Measurements from ENCODE around the gene MYOM1. TPM values are rescaled to one million over a fixed set of nuclear protein-coding genes. Genes with fewer than 3 reads are reported as not detected.

Gene MYOM1
- total RNA-seq, 1 donor from 2014 or later = 3.9 TPM

DNA sequence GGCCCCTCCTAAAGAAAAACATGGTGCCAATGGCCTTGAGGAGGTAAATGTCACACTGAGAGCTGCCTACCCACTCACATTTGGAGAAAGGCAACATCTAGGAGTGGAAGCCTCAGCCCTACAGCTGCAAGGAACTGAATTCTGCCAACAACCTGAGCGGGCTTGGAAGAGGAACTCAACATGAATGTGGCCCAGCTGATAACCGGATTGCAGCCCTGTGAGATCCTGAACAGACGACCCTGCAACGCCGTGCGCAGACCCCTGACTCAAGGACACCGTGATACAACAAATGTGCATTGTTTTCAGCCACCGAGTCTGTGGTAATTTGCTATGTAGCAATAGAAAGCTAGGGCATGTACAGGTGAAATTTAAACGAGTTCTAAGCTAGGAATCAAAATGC lies 99.4 kb downstream of the MYOM1 start:
- DNase-seq (ENCODE audit: low spot score) = no peak

DNA sequence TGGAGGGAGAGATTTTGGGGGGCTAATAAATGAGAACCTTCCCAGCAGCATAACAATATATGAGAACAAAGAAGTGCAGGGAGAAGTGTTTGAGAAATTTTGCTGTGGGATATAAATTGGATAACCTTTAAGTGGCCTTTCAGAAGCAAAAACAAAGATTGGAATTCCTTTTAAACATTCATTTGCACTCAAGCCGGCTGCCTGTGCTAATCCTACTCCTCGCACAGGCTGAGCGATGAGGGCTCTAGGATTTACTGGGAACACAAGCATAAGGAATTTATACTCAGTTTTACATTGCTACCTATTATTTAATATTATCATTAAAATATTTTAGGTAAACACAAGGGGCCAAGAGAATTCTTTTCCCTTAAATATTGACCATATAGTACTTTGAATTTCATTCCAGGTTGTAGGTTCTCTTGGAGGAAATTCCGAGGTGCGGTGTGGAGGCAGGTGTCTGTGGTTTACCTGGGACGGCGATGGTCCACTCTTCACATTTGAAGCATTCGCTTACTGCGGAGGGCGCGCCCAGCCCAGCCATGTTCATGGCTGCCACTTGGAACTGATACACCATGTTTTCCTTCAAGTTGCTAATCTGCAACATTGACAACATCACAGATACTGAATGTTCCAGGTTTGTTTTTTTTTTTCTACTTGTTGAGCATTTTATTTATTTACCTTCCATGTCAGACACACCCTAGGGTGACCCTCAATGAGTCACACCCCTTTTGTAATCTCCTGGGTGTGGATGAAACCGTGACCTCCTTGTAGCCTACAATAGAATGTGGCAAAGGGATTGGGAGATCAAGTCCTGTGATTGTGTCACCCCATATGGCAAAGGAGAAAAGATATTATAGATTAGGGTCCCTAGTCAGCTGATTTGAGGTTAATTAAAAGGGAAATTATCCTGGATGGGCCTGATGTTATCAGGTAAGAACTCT lies 100.1 kb downstream of the MYOM1 start:
- DNase-seq (ENCODE audit: low spot score) = no peak

DNA sequence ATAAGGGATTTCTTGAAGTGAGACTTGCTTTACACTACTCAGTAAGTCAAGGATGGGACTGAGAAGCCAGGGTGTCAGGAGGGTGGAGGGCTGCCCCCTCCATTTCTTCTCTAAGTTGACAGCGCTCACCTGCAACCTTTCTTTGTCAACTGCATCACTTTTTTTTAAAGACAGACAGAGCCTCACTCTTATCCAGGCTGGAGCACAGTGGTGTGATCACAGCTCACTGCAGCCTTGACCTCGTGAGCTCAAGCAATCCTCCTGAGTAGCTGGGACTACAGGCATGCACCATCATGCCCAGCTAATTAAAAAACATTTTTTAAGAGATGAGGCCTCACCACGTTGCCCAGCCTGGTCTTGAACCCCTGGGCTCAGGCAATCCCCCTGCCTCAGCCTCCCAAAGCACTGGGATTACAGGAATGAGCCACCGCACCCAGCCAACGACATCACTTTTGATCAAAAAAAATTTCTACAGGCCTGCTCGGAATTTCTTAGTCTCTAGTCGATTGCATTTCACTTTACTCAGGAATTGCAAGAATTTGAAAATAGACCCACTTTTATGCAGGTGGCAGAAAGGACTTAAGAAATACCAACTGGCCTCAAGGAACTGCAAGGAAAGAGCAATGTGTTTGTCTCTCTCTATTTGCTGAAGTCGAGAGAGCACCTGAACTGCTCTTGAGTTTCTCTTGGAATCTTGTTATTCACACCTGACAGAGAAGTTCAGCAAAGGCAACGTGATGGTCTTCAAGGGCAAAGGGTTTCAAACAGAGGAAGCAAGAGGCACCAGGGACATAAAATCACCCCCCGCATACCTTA lies 101.4 kb downstream of the MYOM1 start:
- no peak for DNase-seq (ENCODE audit: low spot score)

DNA sequence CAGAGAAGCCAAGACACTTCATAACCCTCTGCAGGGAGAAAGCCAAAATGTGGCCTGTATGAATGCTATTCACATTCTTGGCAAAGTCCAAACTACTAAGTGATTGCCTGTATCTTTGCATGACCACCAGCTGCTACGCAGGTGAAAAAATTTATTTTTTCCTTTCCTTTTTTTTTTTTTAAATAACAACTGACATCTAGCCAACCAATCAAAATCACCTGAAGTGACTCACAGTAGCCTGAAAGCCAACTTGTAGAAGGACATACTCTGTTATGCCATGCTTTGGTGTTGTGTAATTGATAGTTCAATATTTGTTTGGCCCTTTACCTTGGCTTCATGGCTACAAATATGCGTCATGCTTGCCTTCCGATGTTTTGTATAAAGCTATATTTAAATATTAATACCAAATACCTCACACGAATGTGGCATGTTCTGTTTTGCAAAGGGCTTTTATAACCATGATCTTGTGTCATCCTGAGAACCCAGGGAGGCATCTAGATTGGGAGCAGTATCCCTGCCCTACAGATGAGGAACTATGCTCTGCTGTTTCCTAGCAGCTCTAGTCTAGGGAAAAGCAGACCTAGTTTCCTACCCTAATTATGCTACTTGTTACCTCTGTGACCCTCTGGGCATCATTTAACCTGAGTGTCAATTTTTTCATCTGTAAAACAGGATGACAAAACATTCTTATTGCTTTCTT lies 102.1 kb downstream of the MYOM1 start:
- no peak for DNase-seq (ENCODE audit: low spot score)

DNA sequence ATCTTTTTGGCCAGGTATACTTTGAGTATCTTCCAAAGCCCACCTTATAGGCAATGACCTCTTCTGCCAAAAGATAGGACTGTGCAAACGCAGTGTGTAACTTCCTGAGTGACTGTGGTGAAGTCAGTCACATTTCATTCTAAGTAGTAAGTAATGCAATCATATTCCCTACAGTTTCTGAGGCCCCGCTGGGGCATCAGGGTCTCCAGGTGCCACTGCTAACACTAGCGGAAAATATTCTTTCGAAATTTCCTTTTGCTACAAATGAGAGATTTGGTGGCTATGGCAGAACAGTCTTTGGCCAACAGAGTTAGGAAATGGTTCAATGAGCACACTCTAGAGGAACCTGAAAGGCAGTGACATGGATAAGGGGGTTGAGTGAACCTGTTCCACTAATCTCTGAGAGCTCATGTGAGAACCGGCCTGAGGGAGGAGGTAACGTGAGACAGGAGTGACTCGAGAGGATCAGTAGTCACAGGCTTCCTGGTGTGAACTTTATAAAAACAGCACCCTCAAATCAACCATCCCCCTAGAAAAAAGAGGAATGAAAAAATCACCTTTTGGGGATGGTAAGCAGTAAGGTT lies 104.2 kb downstream of the MYOM1 start:
- no peak for DNase-seq (ENCODE audit: low spot score)

DNA sequence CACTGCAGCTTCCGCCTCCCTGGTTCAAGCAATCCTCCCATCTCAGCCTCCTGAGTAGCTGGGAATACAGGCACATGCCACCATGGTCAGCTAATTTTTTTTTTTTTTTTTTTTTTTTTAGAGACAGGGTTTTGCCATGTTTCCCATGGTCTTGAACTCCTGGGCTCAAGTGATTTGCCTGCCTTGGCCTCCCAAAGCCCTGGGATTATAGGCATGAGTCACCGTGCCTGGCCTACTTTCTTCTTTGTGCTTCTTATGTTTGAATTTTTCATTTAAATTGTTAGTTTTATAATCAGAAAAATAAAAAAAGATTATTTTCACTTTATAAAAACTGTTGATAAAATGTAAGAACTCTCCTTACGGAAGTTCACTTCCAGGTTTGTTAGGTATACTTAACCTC lies 105.3 kb downstream of the MYOM1 start:
- no peak for DNase-seq (ENCODE audit: low spot score)

DNA sequence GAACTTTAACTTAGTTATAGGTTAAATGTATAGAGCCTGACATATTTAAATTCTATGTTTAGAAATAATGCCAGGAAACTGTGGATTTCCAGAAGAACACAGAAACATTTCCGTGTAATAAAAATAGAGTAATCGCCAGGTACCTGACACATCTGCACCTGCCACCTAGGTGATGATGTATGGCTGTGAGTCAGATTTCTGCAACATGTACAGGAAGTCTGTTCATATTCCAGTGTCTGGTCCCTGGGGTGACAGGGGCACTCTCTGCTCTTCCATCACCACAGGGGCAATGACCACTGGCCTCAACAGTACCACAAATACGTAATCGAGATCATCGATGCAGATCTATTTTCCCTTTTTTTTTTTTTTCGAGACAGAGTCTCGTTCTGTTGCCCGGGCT lies 105.7 kb downstream of the MYOM1 start:
- DNase-seq (ENCODE audit: low spot score) = no peak

DNA sequence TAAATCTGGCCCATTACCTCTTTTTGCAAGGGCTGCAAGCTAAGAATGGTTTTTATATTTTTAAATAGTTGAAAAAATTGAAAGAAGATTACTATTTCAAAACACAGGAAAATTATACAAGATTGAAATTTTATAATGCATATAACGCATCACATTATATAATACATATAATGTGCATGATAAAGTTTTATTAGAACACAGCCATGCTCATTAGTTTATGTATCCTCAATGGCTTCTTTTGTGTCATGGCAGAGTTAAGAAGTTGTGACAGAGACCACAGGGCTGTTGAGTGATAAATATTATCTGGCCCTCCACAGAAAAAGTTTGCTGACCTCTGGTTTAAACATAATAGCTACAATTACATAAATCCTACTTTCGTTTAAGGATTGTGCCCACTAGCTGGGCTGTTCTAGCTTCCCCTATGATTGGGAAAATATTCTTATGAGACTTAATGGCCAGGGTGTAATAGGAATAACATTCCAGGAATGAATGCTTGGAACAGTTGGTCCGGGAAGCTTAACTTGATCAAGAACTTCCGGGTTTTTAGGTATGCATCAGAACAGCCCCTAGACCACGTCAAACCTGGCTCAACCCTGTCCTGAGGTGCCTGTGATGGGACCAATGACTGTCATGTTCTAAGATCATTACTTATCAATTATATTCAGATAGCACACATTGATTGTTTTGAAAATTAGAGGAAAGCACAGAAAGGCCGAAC lies 108.1 kb downstream of the MYOM1 start:
- no peak for DNase-seq (ENCODE audit: low spot score)

DNA sequence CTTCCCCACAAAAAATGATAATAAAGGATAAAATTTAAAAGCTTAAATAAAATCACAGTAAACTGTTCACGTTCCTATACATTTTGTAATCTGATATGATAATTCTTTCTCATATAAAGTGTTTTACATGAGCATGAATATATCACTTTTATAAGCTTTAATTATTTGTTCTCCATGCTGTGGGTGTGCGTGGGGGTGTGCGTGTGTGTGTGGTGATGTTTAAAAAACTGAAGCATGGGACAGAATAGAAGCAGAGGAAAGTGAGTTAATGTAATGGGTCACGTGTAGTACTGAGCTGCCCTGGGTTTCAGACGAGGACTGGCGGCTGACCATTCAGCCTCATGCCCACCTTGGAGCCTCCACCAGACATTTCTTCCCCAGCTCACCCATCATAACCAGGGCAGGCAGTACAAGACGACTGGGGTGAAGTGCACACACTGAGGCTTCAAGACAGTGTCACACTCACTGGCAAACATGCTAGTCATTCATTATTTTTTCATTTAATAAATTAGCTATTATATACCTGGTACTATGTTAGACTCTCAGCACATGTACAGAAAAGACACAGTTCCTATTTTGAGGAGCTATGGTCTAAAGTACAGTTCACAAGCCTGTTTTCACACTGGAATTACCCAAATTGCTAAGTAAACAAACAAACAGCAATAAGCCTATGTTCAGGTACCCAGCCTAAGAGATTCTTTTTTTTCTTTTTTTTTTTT lies 109.6 kb downstream of the MYOM1 start:
- DNase-seq (ENCODE audit: low spot score) = no peak

DNA sequence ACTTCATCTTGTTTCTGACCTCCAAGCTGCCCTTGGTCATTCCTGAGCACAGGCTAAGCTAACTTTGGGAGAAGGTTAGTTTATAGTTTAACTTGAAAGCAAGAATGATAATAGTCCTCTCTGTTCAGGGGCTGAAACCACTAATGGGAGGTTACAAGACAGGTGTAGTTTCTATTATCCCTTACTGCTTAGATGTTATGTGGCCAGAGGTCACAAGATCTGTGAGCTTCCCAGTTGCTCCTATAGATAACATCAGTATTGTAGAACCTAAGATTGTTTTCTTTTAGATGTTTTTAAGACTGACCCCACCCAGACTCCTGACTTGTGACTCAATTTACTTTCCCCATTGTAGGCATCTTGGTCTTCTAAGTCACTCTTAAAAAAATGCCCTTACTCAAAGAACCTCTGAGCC lies 112.0 kb downstream of the MYOM1 start:
- no peak for DNase-seq (ENCODE audit: low spot score)

DNA sequence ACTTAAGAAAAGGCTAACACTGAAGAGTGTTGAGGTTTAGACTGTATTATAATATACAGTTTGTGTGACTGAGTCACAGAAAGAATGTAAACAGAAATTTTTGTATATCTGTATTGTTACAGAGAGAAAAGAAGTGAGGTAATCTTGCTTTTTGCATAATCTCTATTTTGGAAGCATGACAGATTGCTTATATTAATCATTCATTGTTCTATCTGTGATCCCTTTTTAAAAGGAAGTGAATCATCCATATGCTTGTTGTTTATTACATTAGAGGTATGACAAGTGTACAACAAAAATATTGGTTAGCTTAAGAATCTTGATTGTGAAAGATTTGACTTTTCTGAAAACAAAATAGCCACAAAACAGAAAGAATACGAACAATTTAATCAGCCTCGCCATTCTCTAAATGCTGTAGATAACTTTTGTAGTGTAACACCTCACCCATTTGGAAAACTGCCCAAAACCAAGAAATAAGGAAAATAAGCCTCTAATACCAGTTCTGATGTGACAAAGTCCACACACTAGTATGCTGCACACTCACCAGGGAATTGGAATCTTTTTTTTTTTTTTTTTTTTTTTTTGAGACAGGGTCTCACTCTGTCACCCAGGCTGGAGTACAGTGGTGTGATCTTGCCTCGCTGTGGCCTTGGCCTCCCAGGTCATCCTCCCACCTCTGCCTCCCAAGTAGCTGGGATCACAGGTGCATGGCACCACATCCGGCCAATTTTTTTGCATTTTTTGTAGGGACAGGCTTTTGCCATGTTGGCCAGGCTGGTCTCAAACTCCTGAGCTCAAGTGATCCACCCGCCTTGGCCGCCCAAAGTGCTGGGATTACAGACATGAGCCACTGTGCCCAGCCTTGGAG lies 115.3 kb downstream of the MYOM1 start:
- DNase-seq (ENCODE audit: low spot score) = no peak

DNA sequence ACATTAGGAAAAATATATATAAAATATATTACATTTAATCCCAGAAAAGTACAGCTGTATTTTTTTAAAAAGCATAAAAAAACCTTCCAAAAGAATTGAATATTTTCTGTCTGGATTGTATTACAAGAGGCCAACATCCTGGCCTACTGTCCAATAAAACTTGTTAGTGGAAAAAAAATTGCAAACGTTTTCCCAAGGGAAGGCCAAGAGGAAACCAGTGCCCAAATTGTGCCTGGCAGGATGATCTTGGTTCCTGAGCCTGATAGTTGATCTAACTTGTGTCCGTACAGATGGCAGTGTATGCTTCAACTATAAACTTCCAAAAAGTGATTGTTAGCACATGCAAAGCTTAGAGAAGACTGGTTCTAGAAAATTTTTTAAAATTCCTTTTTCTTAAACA lies 116.2 kb downstream of the MYOM1 start:
- no peak for DNase-seq (ENCODE audit: low spot score)

DNA sequence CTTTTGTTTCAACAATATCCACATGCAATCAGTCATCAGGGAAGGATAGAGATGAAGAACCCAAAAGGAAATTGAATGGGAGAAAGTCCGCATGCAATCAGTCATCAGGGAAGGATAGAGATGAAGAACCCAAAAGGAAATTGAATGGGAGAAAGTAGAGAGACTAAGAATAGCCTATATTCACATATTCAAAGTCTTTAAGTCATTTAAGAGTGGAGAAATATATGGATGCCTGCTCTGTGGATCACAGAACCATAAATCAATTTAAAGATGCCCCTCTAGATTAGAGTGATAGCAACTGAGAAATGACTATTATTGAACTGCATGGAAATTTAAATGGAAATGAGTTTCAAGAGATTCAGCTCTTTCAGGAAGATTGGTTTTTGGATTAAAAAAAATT lies 116.8 kb downstream of the MYOM1 start:
- DNase-seq (ENCODE audit: low spot score) = no peak

DNA sequence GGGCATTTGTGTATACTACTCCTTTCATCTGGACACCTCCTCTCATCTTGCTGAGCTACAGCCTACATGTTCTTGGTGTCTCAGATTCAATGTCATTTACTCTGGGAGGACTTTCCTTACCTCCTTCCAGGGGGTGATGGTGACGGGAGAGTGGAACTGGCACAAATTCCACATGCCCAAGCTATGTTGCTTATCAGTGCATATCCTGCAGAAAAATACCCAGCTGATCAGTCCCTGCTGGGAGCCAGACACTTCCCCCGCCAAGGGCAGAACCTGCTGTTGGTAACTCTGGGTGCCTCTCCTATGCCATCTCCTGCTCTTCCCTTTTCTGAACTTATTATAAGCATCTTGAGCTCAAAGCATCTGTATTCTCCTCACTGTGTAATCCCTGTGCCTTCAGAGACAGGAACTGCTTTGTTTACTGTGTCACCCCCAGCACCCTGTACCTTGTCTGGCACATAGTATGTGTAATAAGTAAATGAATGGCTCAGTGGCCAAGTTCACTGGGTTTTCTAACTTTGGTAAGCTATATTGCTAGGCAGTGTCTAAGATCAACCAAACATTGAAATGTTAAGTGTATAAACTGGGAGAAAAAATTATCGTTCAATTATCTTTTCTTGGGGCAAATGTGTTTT lies 119.2 kb downstream of the MYOM1 start:
- no peak for DNase-seq (ENCODE audit: low spot score)

DNA sequence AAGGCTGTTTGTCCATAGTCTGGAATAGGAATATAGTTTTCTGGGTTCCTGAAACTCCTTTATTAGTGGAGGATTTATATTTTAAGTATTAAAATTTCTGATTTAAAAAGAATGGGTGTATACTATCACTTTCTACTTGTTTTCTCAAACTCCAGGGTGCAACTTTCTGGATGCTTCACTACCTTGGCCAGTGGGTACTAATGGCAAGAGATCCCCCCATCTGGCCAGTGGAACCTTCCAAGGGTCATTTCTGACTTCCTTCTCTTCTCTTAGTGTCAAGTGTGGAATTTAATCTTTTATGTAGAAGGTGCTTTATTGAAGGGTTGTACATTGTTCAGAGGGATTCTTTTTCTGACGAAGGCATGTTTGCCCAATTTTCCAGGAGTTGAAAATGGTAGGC lies 120.4 kb downstream of the MYOM1 start:
- no peak for DNase-seq (ENCODE audit: low spot score)

DNA sequence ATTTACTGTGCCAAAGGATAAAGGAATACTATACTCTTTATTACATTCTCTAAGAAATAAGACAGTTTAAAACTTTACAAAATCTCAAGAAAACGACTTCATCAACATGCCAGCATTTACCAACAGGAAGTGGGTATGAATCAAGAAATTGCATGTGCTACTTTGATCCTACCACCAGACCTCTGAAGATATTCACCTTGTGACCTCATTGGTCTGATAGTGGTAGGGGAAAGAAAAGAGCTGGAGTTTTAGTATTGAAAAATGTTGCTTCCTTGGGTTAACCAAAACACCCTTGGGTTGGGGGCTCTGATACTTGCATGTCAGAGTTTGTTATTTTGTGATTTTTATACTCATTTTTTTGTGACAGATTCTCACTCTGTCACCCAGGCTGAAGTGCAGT lies 122.7 kb downstream of the MYOM1 start:
- DNase-seq (ENCODE audit: low spot score) = no peak

DNA sequence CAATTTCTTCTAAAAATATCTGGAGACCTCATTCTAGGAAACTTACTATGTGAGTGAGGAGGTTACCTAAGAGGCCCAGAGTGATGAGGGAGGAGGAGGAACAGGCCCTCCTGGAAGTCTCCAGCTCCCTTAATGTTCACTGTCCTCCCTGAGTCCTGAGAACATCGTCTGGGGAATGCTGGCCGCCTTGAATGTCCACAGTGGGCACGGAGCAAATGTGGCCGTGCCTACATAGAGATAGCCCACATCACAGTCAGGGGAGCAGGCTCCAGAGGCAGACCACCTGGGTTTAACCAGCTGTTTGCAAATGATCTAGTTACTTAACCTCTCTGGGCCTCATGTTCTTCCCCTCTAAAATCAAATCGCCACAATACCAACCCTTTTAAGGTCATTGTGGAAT lies 123.8 kb downstream of the MYOM1 start:
- no peak for DNase-seq (ENCODE audit: low spot score)

DNA sequence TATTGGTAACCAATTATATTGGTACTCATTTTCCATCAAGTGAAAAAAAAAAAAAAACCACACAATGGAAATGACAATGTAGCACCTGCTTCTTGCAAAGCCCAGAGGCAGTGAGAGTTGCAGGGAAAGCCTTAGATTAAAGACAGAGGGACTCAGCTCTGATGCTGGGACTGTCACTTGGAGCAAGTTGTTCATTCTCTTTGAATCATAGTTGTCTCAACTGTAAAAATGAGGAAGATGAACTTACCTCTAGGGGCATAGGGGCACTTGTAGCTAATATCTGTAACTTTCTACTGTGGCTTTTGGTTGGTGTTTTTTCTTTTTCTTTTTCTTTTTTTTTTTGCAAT lies 125.5 kb downstream of the MYOM1 start:
- no peak for DNase-seq (ENCODE audit: low spot score)

Measured in mesenteric fat pad (tissue), 1 donor.